Measurements from ENCODE around the gene NBPF4. TPM values are rescaled to one million over a fixed set of nuclear protein-coding genes. Genes with fewer than 3 reads are reported as not detected.
"Not testable (repeated sequence)": the region's sequence is repeated elsewhere in the genome, so short reads cannot be mapped to it uniquely, and the experiment has no call there.

The NBPF4 gene
- total and polyA plus RNA-seq, 10 donors = 0.03 to 0.33 (median 0.16) TPM; not detected in 6

DNA sequence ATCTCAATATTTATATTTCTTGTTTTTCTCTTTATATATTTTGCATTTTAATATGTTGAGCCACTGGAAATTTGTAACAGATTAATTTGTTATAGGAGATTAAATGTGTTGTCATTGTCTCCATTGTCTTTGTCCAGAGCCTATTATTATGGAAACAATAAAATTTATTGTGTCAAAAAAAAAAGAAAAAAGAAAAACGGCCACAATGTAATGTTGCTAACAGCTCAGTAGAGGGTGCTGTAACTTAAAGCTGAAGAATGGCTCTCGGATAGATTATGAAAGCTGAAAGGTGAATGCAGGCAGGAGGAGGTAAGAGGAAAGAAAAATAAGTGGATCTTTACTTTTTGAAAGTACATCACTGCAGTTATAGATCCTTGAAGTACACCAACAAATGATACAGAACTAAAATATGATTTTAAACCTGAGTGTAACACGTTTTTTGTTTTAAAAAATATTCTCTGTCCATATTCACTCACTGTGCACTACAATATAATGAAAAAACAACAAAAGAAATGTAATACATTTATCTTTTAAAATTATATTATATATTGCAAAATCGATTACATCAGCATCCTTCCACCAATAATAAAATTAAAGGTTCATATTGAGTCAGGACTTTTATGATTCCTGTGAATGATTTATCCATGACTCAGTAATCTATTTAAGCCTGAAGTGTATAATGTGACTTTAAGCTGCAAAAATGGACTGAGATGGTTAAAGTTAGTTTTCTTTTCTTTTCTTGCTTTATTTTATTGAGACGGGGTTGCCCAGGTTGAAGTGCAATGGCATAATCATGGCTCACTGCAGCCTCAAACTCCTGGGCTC, 29.0 kb downstream of the NBPF4 start:
- H3K36me3 ChIP-seq; intact Hi-C loops (cut with DNase I; ENCODE audit: low total_unique reads); H3K9me3 ChIP-seq; H3K4me1 ChIP-seq; H3K27ac ChIP-seq; DNase-seq; H3K27me3 ChIP-seq (replicated peaks in 1 of 7); H3K4me3 ChIP-seq: not testable (repeated sequence)
- WGBS, 5 donors = 15 to 32% (median 18%) methylated on average over 4 to 5 of the region's 5 CpGs
- TF ChIP-seq, protein P1, sequence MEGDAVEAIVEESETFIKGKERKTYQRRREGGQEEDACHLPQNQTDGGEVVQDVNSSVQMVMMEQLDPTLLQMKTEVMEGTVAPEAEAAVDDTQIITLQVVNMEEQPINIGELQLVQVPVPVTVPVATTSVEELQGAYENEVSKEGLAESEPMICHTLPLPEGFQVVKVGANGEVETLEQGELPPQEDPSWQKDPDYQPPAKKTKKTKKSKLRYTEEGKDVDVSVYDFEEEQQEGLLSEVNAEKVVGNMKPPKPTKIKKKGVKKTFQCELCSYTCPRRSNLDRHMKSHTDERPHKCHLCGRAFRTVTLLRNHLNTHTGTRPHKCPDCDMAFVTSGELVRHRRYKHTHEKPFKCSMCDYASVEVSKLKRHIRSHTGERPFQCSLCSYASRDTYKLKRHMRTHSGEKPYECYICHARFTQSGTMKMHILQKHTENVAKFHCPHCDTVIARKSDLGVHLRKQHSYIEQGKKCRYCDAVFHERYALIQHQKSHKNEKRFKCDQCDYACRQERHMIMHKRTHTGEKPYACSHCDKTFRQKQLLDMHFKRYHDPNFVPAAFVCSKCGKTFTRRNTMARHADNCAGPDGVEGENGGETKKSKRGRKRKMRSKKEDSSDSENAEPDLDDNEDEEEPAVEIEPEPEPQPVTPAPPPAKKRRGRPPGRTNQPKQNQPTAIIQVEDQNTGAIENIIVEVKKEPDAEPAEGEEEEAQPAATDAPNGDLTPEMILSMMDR (IDR thresholded peaks at IDR 0.05 in 8 of 11, conservative IDR thresholded peaks at IDR 0.05 in 3 of 11) = peak in 10 of 11 experiments; percentile 27 to 67 (median 53)

DNA sequence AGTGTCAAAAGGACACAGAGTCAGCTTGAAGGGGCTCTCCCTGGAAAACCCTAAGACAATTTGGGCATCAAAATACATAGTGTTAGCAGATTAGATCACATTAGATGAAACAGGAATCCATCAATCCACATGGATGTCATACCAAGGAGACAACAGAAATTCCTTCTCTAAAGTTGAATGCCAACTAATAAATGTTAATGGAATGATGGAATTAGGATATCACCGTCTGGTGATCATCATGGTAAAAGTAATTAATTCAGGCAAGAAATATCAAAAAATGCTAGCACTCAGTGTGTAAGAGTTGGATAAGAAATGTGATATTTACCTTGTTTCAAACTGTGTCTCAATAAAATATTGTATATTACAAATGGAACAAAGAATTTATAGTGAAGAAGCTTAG, 32.9 kb downstream of the NBPF4 start:
- TF ChIP-seq POLR2A (IDR thresholded peaks at IDR 0.05) (no peak), POLR2AphosphoS5 (IDR thresholded peaks at IDR 0.05) (no peak)
- TF ChIP-seq, protein P1 (IDR thresholded peaks at IDR 0.05 in 8 of 11, conservative IDR thresholded peaks at IDR 0.05 in 3 of 11) = no peak
- H3K4me1 ChIP-seq = no peaks in the 10 kb centered on the region
- intact Hi-C loops (cut with DNase I; ENCODE audit: low total_unique reads) = no loop called here
- H3K9me3 ChIP-seq = no peaks in the 10 kb centered on the region
- WGBS, 5 donors = 89 to 96% (median 93%) methylated on average over 1 of the region's 1 CpG
- H3K4me3 ChIP-seq = no peak overlapping the region
- H3K27ac ChIP-seq = no peak overlapping the region
- H3K27me3 ChIP-seq (replicated peaks in 1 of 7) = peaks cover 0 to 19% (median 0%) of the 10 kb centered on the region in 7 donors
- no peak for DNase-seq
- H3K36me3 ChIP-seq = no peaks in the 10 kb centered on the region

DNA sequence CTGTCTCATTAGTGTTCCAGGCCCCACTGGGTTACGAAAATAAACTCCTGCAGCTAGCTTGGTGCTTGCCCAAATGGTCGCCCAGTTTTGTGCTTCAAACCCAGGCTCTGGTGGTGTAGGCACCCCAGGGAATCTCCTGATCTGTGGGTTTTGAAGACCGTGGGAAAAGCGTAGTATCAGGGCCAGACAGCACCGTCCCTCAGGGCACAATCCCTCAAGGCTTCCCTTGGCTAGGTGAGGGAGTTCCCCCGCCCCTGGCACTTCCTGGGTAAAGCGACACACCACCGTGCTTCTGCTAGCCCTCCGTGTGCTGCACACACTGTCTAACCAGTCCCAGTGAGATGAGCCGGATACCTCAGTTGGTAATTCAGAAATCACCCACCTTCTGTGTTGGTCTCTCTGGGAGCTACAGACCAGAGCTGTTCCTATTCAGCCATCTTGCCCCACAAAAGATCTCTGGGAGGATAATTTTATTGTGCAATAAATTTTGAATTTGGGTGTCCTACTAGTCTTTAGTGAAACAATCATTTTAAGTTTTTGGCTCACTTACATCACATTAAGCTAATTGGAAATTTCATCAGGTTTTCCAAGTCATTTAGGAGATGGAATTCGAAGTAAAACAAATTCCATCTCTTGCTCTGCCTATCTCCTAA, 34.3 kb downstream of the NBPF4 start:
- peaks cover 0 to 19% (median 0%) of the 10 kb centered on the region in 7 donors for H3K27me3 ChIP-seq (replicated peaks in 1 of 7)
- H3K4me1 ChIP-seq = no peaks in the 10 kb centered on the region
- DNase-seq = no peak
- H3K9me3 ChIP-seq = no peaks in the 10 kb centered on the region
- intact Hi-C loops (cut with DNase I; ENCODE audit: low total_unique reads) = no loop called here
- 75 to 84% (median 77%) methylated on average over 8 to 11 of the region's 11 CpGs for WGBS, 5 donors
- no peak for TF ChIP-seq POLR2AphosphoS5 (IDR thresholded peaks at IDR 0.05)
- no peak overlapping the region for H3K4me3 ChIP-seq
- H3K36me3 ChIP-seq = no peaks in the 10 kb centered on the region
- H3K27ac ChIP-seq = no peak overlapping the region

DNA sequence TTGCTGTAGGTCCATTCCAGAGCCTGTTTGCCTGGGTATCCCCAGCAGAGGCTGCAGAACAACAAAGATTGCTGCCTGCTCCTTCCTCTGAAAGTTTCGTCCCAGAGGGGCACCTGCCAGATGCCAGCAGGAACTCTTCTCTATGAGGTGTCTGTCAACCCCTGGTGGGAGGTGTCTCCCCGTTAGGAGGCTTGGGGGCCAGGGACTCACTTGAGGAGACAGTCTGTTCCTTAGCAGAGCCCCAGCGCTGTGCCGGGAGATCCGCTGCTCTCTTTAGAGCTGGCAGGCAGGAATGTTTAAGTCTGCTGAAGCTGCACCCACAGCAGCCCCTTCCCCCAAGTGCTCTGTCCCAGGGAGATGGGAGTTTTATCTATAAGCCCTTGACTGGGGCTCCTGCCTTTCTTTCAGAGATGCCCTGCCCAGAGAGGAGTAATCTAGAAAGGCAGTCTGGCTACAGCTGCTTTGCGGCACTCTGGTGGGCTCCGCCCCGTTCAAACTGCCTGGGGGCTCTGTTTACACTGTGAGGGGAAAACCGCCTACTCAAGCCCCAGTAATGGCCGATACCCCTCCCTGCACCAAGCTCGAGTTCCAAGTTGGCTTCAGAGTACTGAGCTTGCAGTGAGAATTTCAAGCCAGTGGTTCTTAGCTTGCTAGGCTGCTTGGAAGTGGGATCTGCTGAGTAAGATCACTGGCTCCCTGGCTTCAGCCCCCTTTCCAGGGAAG, 35.0 kb downstream of the NBPF4 start:
- WGBS, 5 donors = 82 to 91% (median 88%) methylated on average over 5 to 11 of the region's 11 CpGs
- Histone ChIP-seq H3K27me3 (replicated peaks in 1 of 7) (peaks cover 0 to 13% (median 0%) of the 10 kb centered on the region in 7 donors), H3K4me1 (no peaks in the 10 kb centered on the region), H3K9me3 (peaks cover 0 to under 1% (median 0%) of the 10 kb centered on the region in 8 donors), H3K27ac (no peak overlapping the region), H3K36me3 (no peaks in the 10 kb centered on the region), H3K4me3 (no peak overlapping the region)
- intact Hi-C loops (cut with DNase I; ENCODE audit: low total_unique reads) = no loop called here
- no peak for DNase-seq
- TF ChIP-seq POLR2A (IDR thresholded peaks at IDR 0.05) = no peak
- TF ChIP-seq, protein P1 (IDR thresholded peaks at IDR 0.05 in 8 of 11, conservative IDR thresholded peaks at IDR 0.05 in 3 of 11) = no peak
- TF ChIP-seq POLR2AphosphoS5 (IDR thresholded peaks at IDR 0.05) = no peak

DNA sequence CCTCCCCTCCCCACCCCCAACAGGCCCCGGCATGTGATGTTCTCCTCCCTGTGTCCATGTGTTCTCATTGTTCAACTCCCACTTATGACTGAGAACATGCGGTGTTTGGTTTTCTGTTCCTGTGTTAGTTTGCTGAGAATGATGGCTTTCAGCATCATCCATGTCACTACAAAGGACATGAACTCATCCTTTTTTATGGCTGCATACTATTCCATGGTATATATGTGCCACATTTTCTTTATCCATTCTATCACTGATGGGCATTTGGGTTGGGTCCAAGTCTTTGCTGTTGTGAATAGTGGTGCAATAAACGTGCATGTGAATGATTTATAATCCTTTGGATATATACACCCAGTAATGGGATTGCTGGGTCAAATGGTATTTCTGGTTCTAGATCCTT, 40.3 kb downstream of the NBPF4 start:
- not testable (repeated sequence) for DNase-seq

More for the DNA sequence above, 40.3 kb downstream of the NBPF4 start:
- H3K27ac ChIP-seq; H3K4me3 ChIP-seq; H3K36me3 ChIP-seq; intact Hi-C loops (cut with DNase I; ENCODE audit: low total_unique reads); H3K9me3 ChIP-seq; H3K27me3 ChIP-seq (replicated peaks in 1 of 7): not testable (repeated sequence)
- H3K4me1 ChIP-seq = peaks cover 8 to 24% (median 19%) of the 10 kb centered on the region in 6 donors
- WGBS, 5 donors = 90 to 97% (median 91%) methylated on average over 3 of the region's 3 CpGs

Data from spleen (tissue), 11 donors.